BJ (cell line): Measurements from ENCODE around the gene TYRO3. TPM values are rescaled to one million over a fixed set of nuclear protein-coding genes. Genes with fewer than 3 reads are reported as not detected.

Source experiments
- CTCF ChIA-PET: fragments of 350-600 bp; formaldehyde crosslinking; extraction: SDS; loops from one replicate; lab custom pipeline; 2021; ENCODE audit warnings: antibody characterized with exemption, inconsistent platforms; lab: Yijun Ruan, JAX
- POLR2A ChIA-PET: fragments of 300-600 bp; sonication (Branson Sonifier 250); formaldehyde crosslinking; extraction: SDS; loops from one replicate; lab custom pipeline; 2021; ENCODE audit warnings: antibody characterized with exemption; lab: Charles Lee
- DNase-seq: peaks from one replicate; pipeline ENCODE4 v3.0.0-alpha.2; 2011; ENCODE audit warnings: low read depth
- H3K27me3 ChIP-seq: 2 replicates; pipeline ENCODE4 v1.6.0; 2011; ENCODE audit warnings: low read length; ENCODE audit not compliant: control insufficient read depth, insufficient read depth
- H3K36me3 ChIP-seq: 2 replicates; pipeline ENCODE4 v1.5.1; 2011; ENCODE audit warnings: low read length; ENCODE audit not compliant: control insufficient read depth, insufficient read depth
- H3K4me3 ChIP-seq: 2 replicates; pipeline ENCODE4 v1.5.1; 2011; ENCODE audit warnings: low read depth, mild to moderate bottlenecking, control low read depth, low read length
- polyA plus RNA-seq: library from polyadenylated mRNA; depleted of rRNA; stranded (reverse); fragments of >200 nt; gene quantifications from 2 replicates; pipeline ENCODE4 v1.2.3, GENCODE V29; 2011
- TF ChIP-seq, protein P1 (sequence below): IDR thresholded peaks from 2 replicates; pipeline ENCODE4 v1.5.1; 2011; ENCODE audit warnings: low read depth, mild to moderate bottlenecking, control low read depth, inconsistent platforms, low read length, moderate library complexity; ENCODE audit not compliant: insufficient read depth

The TYRO3 gene
- polyA plus RNA-seq, 1 experiment = 18.8 TPM

DNA sequence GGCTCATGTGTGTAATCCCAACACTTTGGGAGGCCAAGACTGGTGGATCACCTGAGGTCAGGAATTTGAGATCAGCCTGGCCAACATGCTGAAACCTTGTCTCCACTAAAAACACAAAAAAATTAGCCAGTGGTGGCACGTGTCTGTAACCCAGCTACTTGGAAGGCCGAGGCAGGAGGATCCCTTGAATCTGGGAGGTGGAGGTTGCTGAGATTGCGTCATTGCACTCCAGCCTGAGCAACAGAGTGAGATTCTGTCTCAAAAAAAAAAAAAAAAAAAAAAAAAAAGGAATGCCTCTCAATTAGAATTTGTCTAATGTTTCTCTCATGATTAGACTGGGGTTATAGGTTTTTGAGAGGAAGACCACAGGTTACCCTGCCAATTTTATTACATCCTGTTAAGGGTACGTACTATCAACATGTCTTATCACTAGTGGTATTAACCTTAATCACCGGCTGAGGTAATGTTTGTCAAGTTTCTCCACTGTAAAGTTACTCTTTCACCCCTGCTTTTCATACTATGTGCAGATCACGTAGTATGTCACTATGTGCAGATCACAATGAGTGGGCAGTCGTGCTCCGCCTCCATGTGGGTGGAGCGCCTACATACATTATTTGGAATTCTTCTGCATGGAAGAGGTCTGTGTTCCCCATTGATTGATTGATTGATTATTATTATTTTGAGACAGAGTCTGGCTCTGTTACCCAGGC, 8.8 kb upstream of the TYRO3 start:
- CTCF ChIA-PET = no interaction called here
- H3K27me3 ChIP-seq = no peaks in the 10 kb centered on the region
- H3K4me3 ChIP-seq = no peak overlapping the region
- no peaks in the 10 kb centered on the region for H3K36me3 ChIP-seq
- DNase-seq = no peak
- POLR2A ChIA-PET = no interaction called here
- TF ChIP-seq, protein P1, sequence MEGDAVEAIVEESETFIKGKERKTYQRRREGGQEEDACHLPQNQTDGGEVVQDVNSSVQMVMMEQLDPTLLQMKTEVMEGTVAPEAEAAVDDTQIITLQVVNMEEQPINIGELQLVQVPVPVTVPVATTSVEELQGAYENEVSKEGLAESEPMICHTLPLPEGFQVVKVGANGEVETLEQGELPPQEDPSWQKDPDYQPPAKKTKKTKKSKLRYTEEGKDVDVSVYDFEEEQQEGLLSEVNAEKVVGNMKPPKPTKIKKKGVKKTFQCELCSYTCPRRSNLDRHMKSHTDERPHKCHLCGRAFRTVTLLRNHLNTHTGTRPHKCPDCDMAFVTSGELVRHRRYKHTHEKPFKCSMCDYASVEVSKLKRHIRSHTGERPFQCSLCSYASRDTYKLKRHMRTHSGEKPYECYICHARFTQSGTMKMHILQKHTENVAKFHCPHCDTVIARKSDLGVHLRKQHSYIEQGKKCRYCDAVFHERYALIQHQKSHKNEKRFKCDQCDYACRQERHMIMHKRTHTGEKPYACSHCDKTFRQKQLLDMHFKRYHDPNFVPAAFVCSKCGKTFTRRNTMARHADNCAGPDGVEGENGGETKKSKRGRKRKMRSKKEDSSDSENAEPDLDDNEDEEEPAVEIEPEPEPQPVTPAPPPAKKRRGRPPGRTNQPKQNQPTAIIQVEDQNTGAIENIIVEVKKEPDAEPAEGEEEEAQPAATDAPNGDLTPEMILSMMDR = no peak

- POLR2A ChIA-PET = no interaction called here
- no peak for DNase-seq
Observed at GRCh38 chr15:41553731-41554130, 5.3 kb upstream of the TYRO3 start.

GRCh38 chr15:41554343-41554742, 4.7 kb upstream of the TYRO3 start:
- ChIA-PET CTCF (interaction anchor here (0.7 to 0.9 kb wide), 2 partner anchors 106 to 257 kb away, joined by 3 read pairs; partner anchors contain the start of gene MGA), POLR2A (no interaction called here)
- no peak overlapping the region for H3K4me3 ChIP-seq
- TF ChIP-seq, protein P1 = no peak
- no peak for DNase-seq
- no peaks in the 10 kb centered on the region for H3K27me3 ChIP-seq
- no peaks in the 10 kb centered on the region for H3K36me3 ChIP-seq

More at GRCh38 chr15:41553731-41554130, 5.3 kb upstream of the TYRO3 start:
- Histone ChIP-seq H3K36me3 (no peaks in the 10 kb centered on the region), H3K4me3 (no peak overlapping the region), H3K27me3 (no peaks in the 10 kb centered on the region)
- TF ChIP-seq, protein P1 = no peak
- CTCF ChIA-PET = no interaction called here

DNA sequence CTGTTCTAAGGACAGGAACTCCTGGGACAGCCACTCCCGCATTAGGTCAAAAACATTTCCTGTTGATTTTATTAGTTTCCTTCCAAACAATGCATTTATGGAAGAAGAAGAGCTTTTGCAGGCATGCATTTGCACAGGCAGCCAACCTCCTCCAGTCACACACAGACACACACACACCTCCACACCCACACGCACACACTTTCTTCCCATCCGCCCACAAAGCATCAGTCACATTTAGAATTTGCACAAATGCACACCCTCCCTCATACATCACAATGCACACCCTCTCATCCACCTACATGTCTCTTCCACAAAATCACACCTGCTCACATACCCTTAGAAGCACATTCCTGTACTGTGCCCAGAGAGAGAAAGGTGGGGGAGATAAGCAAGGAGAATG, 4.1 kb upstream of the TYRO3 start:
- ChIA-PET POLR2A (no interaction called here), CTCF (interaction anchor here (0.7 to 0.9 kb wide), 2 partner anchors 106 to 257 kb away, joined by 3 read pairs; partner anchors contain the start of gene MGA)
- TF ChIP-seq, protein P1 = no peak
- Histone ChIP-seq H3K27me3 (no peaks in the 10 kb centered on the region), H3K36me3 (no peaks in the 10 kb centered on the region), H3K4me3 (no peak overlapping the region)
- no peak for DNase-seq

- H3K27me3 ChIP-seq = no peaks in the 10 kb centered on the region
- no peaks in the 10 kb centered on the region for H3K36me3 ChIP-seq
- DNase-seq = no peak
- ChIA-PET POLR2A (no interaction called here), CTCF (interaction anchor here (0.5 to 2.2 kb wide), 10 partner anchors 9 to 670 kb away, joined by 3 to 12 read pairs (median 4); partner anchors contain the start of genes MAPKBP1 and RPAP1)
- no peak overlapping the region for H3K4me3 ChIP-seq
- TF ChIP-seq, protein P1 = no peak
Observed at GRCh38 chr15:41556677-41557076, 2.3 kb upstream of the TYRO3 start.
